Tibial nerve (tissue), 4 donors: ENCODE data around the gene FNIP2. TPM values are rescaled to one million over a fixed set of nuclear protein-coding genes. Genes with fewer than 3 reads are reported as not detected.

Experiments
- DNase-seq, 2 donors: peaks; one replicate each; pipeline ENCODE4 v3.0.0-alpha.2; 2019; ENCODE audit warnings: low spot score in 2 of 2
- H3K27ac ChIP-seq, 4 donors: fragments of 200-600 bp; sonication (generic) in 3 of 4; one replicate each; pipeline ENCODE4 v1.5.1; 2017 to 2019; ENCODE audit warnings: mild to moderate bottlenecking in 1 of 4
- H3K27me3 ChIP-seq, 2 donors: fragments of 200-600 bp; sonication (generic) in 1 of 2; one replicate each; pipeline versions ENCODE4 v1.5.1 to v1.6.0; 2017 to 2019
- H3K36me3 ChIP-seq, 3 donors: fragments of 200-600 bp; sonication (generic); one replicate each; pipeline ENCODE4 v1.5.1; 2018 to 2019
- H3K4me1 ChIP-seq, 4 donors: fragments of 200-600 bp; sonication (generic) in 3 of 4; one replicate each; pipeline ENCODE4 v1.5.1; 2017 to 2019
- H3K4me3 ChIP-seq, 4 donors: fragments of 200-600 bp; sonication (generic) in 3 of 4; one replicate each; pipeline ENCODE4 v1.5.1; 2017 to 2019; ENCODE audit warnings: mild to moderate bottlenecking in 1 of 4, moderate library complexity in 1 of 4
- H3K9me3 ChIP-seq, 4 donors: fragments of 200-600 bp; sonication (generic) in 3 of 4; one replicate each; pipeline ENCODE4 v1.5.1; 2017 to 2019
- CTCF ChIP-seq, 5 experiments: fragments of 200-600 bp in 3 of 5; fragments of 450-650 bp in 2 of 5; sonication (generic) in 3 of 5; IDR thresholded peaks; one replicate each; pipeline ENCODE4 v1.5.1; 2016 to 2019; ENCODE audit warnings: antibody characterized with exemption in 5 of 5, mild to moderate bottlenecking in 3 of 5, moderate library complexity in 2 of 5
- EP300 ChIP-seq, 2 donors: sonication (generic); formaldehyde crosslinking; IDR thresholded peaks; one replicate each; pipeline ENCODE4 v1.6.1; 2017; ENCODE audit warnings: antibody characterized with exemption in 2 of 2, mild to moderate bottlenecking in 1 of 2
- POLR2A ChIP-seq, 2 donors: fragments of 450-650 bp; IDR thresholded peaks; one replicate each; pipeline ENCODE4 v1.6.1; 2017; ENCODE audit warnings: antibody characterized with exemption in 2 of 2, mild to moderate bottlenecking in 2 of 2, moderate library complexity in 2 of 2
- WGBS, 2 donors: methylation state at CpG; one replicate each; pipeline ENCODE4 v1.1.5; 2018; 5-methylcytosine and 5-hydroxymethylcytosine counted together
- total RNA-seq, 4 donors: library from RNA; depleted of rRNA; stranded (reverse); fragments of >200 nt; gene quantifications; one replicate each; pipeline ENCODE4 v1.1.0, GENCODE V29; 2016

Gene FNIP2
- total RNA-seq, 4 donors from 2014 or later, result 61.5 to 74.3 (median 69.3) TPM

- Histone ChIP-seq H3K4me1 (peaks cover 0 to 7% (median 0%) of the 10 kb centered on the region in 4 donors), H3K36me3 (no peaks in the 10 kb centered on the region), H3K27me3 (no peaks in the 10 kb centered on the region), H3K4me3 (no peak overlapping the region), H3K27ac (no peak overlapping the region), H3K9me3 (no peaks in the 10 kb centered on the region)
- no peak for TF ChIP-seq POLR2A (IDR thresholded peaks at IDR 0.05)
- TF ChIP-seq EP300 (IDR thresholded peaks at IDR 0.05), result no peak
- no peak for TF ChIP-seq CTCF (IDR thresholded peaks at IDR 0.05)
- no peak for DNase-seq
Observed at GRCh38 chr4:158941321-158941720, 172.5 kb downstream of the FNIP2 start.

- 58 to 59% methylated on average over 2 of the region's 2 CpGs for WGBS, 2 donors
- H3K4me1 ChIP-seq, result peaks cover 0 to 1% (median 0%) of the 10 kb centered on the region in 4 donors
- no peak for TF ChIP-seq EP300 (IDR thresholded peaks at IDR 0.05)
- no peak for TF ChIP-seq POLR2A (IDR thresholded peaks at IDR 0.05)
- no peak for TF ChIP-seq CTCF (IDR thresholded peaks at IDR 0.05)
Observed at GRCh38 chr4:158941895-158942294, 173.1 kb downstream of the FNIP2 start.

DNA sequence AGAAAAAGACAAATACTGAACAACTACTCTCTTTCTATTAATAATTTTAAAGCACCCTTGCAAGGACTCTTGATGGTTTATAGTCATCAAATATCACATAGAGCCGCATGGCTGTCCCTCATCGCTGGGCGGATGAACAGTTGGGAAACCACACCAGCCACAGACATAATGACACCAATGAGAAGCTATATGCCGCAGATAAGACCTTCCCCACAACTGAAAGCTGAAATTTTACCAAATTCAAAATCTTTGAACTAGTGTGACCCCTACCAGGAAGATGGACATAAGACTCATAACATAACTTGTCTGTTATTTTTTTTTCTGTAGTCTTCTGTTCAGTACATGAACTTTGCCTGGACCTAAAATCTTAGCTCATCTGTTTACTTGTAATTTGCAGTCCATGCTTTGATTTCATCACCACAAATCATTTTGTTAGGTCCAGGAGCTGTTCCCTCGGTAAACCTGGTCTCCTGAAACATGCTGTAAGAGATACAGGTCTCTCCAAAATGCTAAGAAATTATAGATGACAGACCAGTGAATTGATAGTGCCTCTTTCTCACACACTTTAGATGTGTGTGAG is 176.8 kb downstream of the FNIP2 start:
- Histone ChIP-seq H3K9me3 (no peaks in the 10 kb centered on the region), H3K4me1 (peaks cover 0 to 6% (median 0%) of the 10 kb centered on the region in 4 donors), H3K36me3 (no peaks in the 10 kb centered on the region), H3K27me3 (no peaks in the 10 kb centered on the region), H3K27ac (no peak overlapping the region), H3K4me3 (no peak overlapping the region)
- TF ChIP-seq CTCF (IDR thresholded peaks at IDR 0.05) (no peak), EP300 (IDR thresholded peaks at IDR 0.05) (no peak), POLR2A (IDR thresholded peaks at IDR 0.05) (no peak)
- no peak for DNase-seq
- 81 to 83% methylated on average over 5 of the region's 5 CpGs for WGBS, 2 donors

More at GRCh38 chr4:158941895-158942294, 173.1 kb downstream of the FNIP2 start:
- DNase-seq, result no peak
- no peaks in the 10 kb centered on the region for H3K36me3 ChIP-seq
- H3K27ac ChIP-seq, result no peak overlapping the region
- H3K9me3 ChIP-seq, result no peaks in the 10 kb centered on the region
- H3K4me3 ChIP-seq, result no peak overlapping the region
- H3K27me3 ChIP-seq, result no peaks in the 10 kb centered on the region

- Histone ChIP-seq H3K4me3 (no peak overlapping the region), H3K9me3 (peaks cover 0 to 4% (median 0%) of the 10 kb centered on the region in 4 donors), H3K36me3 (no peaks in the 10 kb centered on the region), H3K4me1 (peaks cover 0 to 6% (median 0%) of the 10 kb centered on the region in 4 donors), H3K27ac (no peak overlapping the region), H3K27me3 (no peaks in the 10 kb centered on the region)
- DNase-seq, result no peak
- 87 to 89% methylated on average over 3 of the region's 3 CpGs for WGBS, 2 donors
- TF ChIP-seq POLR2A (IDR thresholded peaks at IDR 0.05), result no peak
- no peak for TF ChIP-seq CTCF (IDR thresholded peaks at IDR 0.05)
- TF ChIP-seq EP300 (IDR thresholded peaks at IDR 0.05), result no peak
Observed at GRCh38 chr4:158946825-158947224, 178.0 kb downstream of the FNIP2 start.

GRCh38 chr4:158948071-158948470 is 179.2 kb downstream of the FNIP2 start:
- no peak for DNase-seq
- H3K27ac ChIP-seq, result no peak overlapping the region
- 96% methylated on average over 2 of the region's 2 CpGs for WGBS, 2 donors

More at GRCh38 chr4:158948071-158948470, 179.2 kb downstream of the FNIP2 start:
- Histone ChIP-seq H3K4me3 (no peak overlapping the region), H3K36me3 (no peaks in the 10 kb centered on the region), H3K9me3 (peaks cover 0 to 17% (median 3%) of the 10 kb centered on the region in 4 donors), H3K4me1 (peaks cover 0 to 6% (median 0%) of the 10 kb centered on the region in 4 donors), H3K27me3 (no peaks in the 10 kb centered on the region)
- no peak for TF ChIP-seq EP300 (IDR thresholded peaks at IDR 0.05)
